OCI-LY3 (cell line): ENCODE results near the gene GAPDH.

Experiments
- H2AFZ ChIP-seq: fragments of 200-600, 300-600 bp; shearing (Covaris generic); 2 replicates; pipeline ENCODE4 v1.6.0; 2014; ENCODE audit warnings: antibody characterized with exemption, low read depth, low read length
- H3K27ac ChIP-seq: fragments of 200-600, 300-600 bp; sonication (generic); 2 replicates; pipeline ENCODE4 v1.5.1; 2014; ENCODE audit warnings: mild to moderate bottlenecking, low read length, moderate library complexity, mixed read lengths
- H3K27me3 ChIP-seq: fragments of 200-600, 300-600 bp; sonication (generic); 2 replicates; pipeline ENCODE4 v1.6.1; 2014; ENCODE audit warnings: low read depth, low read length, mixed read lengths
- H3K36me3 ChIP-seq: fragments of 200-600, 300-600 bp; sonication (generic); replicated peaks from 2 replicates; pipeline ENCODE3; 2014; ENCODE audit warnings: low read depth, low read length, mixed read lengths
- H3K4me1 ChIP-seq: fragments of 300-600, 200-600 bp; sonication (generic); 2 replicates; pipeline ENCODE4 v1.6.1; 2014; ENCODE audit warnings: low read length, mixed read lengths
- H3K4me2 ChIP-seq: fragments of 200-600, 300-600 bp; sonication (generic); 2 replicates; pipeline ENCODE4 v1.6.1; 2014; ENCODE audit warnings: low read length, mixed read lengths
- H3K4me3 ChIP-seq: fragments of 300-600, 200-600 bp; sonication (generic); 2 replicates; pipeline ENCODE4 v1.5.1; 2014; ENCODE audit warnings: antibody characterized with exemption, mild to moderate bottlenecking, low read length, moderate library complexity
- H3K79me2 ChIP-seq: fragments of 300-600, 200-600 bp; shearing (Covaris generic); 2 replicates; pipeline ENCODE4 v1.6.1; 2014; ENCODE audit warnings: mild to moderate bottlenecking, low read length, mixed read lengths
- H3K9ac ChIP-seq: fragments of 300-600, 200-600 bp; shearing (Covaris generic); 2 replicates; pipeline ENCODE4 v1.6.0; 2014; ENCODE audit warnings: mild to moderate bottlenecking, low read length, moderate library complexity
- H3K9me3 ChIP-seq: fragments of 200-600, 300-600 bp; shearing (Covaris generic); 2 replicates; pipeline ENCODE4 v1.6.1; 2014; ENCODE audit warnings: low read length, mixed read lengths; ENCODE audit not compliant: insufficient read depth
- H4K20me1 ChIP-seq: fragments of 200-600, 300-600 bp; sonication (generic); 2 replicates; pipeline ENCODE4 v1.6.1; 2016; ENCODE audit warnings: low read length, mixed read lengths; ENCODE audit not compliant: insufficient read depth
- CTCF ChIP-seq: fragments of 200-600, 300-600 bp; sonication (generic); IDR thresholded peaks from 2 replicates; pipeline ENCODE4 v1.5.1; 2014; ENCODE audit warnings: antibody characterized with exemption, low read length, low read depth
- EZH2phosphoT487 ChIP-seq: fragments of 200-600 bp; shearing (Covaris generic); IDR thresholded peaks from 2 replicates; pipeline ENCODE4 v1.6.1; 2018; ENCODE audit warnings: antibody characterized with exemption, mixed run types, low read depth

The GAPDH gene

GRCh38 chr12:6530576-6531260 lies 3.6 kb upstream of the GAPDH start:
- H3K4me2 ChIP-seq, result no peak overlapping the region
- H3K9ac ChIP-seq, result no peak overlapping the region
- TF ChIP-seq CTCF (no peak), EZH2phosphoT487 (no peak)
- H2AFZ ChIP-seq, result no peak overlapping the region
- peaks cover 36% of the 10 kb centered on the region for H3K79me2 ChIP-seq
- H3K27ac ChIP-seq, result no peak overlapping the region
- H3K36me3 ChIP-seq, result peaks cover 75% of the 10 kb centered on the region
- peaks cover 6% of the 10 kb centered on the region for H4K20me1 ChIP-seq
- H3K4me1 ChIP-seq, result peaks cover 13% of the 10 kb centered on the region
- H3K4me3 ChIP-seq, result no peak overlapping the region
- no peaks in the 10 kb centered on the region for H3K9me3 ChIP-seq
- no peaks in the 10 kb centered on the region for H3K27me3 ChIP-seq

GRCh38 chr12:6532051-6532926 lies 2.0 kb upstream of the GAPDH start:
- Histone ChIP-seq H3K4me3 (peak overlapping the region; percentile 88), H3K27me3 (no peaks in the 10 kb centered on the region), H3K36me3 (peaks cover 75% of the 10 kb centered on the region), H3K27ac (peak overlapping the region; percentile 85), H3K9ac (peak overlapping the region; percentile 98), H3K4me2 (peak overlapping the region; percentile 98), H2AFZ (no peak overlapping the region), H3K79me2 (peaks cover 47% of the 10 kb centered on the region), H4K20me1 (peaks cover 22% of the 10 kb centered on the region), H3K9me3 (no peaks in the 10 kb centered on the region), H3K4me1 (peaks cover 27% of the 10 kb centered on the region)
- TF ChIP-seq EZH2phosphoT487 (no peak), CTCF (no peak)

- Histone ChIP-seq H4K20me1 (peaks cover 27% of the 10 kb centered on the region), H3K4me2 (peak overlapping the region; percentile 98), H3K27me3 (no peaks in the 10 kb centered on the region), H3K27ac (peak overlapping the region; percentile 85), H3K4me1 (peaks cover 32% of the 10 kb centered on the region), H3K4me3 (peak overlapping the region; percentile 88), H3K79me2 (peaks cover 47% of the 10 kb centered on the region), H3K36me3 (peaks cover 68% of the 10 kb centered on the region), H2AFZ (peak overlapping the region; percentile 65), H3K9ac (peak overlapping the region; percentile 98), H3K9me3 (no peaks in the 10 kb centered on the region)
- TF ChIP-seq CTCF (no peak), EZH2phosphoT487 (no peak)
Observed at GRCh38 chr12:6532927-6533652, 1.2 kb upstream of the GAPDH start.

GRCh38 chr12:6533653-6533922 lies 729 bp upstream of the GAPDH start:
- Histone ChIP-seq H3K4me1 (peaks cover 37% of the 10 kb centered on the region), H3K9ac (peak overlapping the region; percentile 98), H3K36me3 (peaks cover 68% of the 10 kb centered on the region), H3K9me3 (no peaks in the 10 kb centered on the region), H3K4me2 (peak overlapping the region; percentile 98), H3K27me3 (no peaks in the 10 kb centered on the region), H3K27ac (peak overlapping the region; percentile 85), H3K4me3 (peak overlapping the region; percentile 88), H3K79me2 (peaks cover 47% of the 10 kb centered on the region), H2AFZ (peak overlapping the region; percentile 65), H4K20me1 (peaks cover 32% of the 10 kb centered on the region)
- TF ChIP-seq CTCF (no peak), EZH2phosphoT487 (no peak)
